ENCODE data around the gene COL5A1.
"Not testable (repeated sequence)": the region's sequence is repeated elsewhere in the genome, so short reads cannot be mapped to it uniquely, and the experiment has no call there.

COL5A1 gene

DNA sequence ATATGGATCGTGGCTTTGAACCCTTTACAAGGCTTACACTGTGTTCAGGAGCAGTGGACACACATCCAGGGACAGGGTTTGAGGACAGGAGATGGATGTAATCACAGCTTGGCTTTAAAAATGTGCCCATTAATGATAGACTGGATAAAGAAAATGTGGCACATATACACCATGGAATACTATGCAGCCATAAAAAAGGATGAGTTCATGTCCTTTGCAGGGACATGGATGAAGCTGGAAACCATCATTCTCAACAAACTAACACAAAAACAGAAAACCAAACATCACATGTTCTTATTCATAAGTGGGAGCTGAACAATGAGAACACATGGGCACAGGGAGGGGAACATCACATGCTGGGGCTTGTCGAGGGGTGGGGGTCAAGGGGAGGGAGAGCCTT, 215.8 kb downstream of the COL5A1 start:
- WGBS, 2 experiments (ENCODE audit: insufficient coverage in 2 of 2), result 90 to 100% methylated on average over 1 to 2 of the region's 2 CpGs
- not testable (repeated sequence) for H3K4me1 ChIP-seq (ENCODE audit: control insufficient read depth, insufficient read depth, low read length, poor library complexity, severe bottlenecking); H3K4me3 ChIP-seq (ENCODE audit: extremely low read depth, insufficient read depth, low read length, poor library complexity, severe bottlenecking); H3K36me3 ChIP-seq (ENCODE audit: control insufficient read depth, insufficient read depth, low read length); H3K9me3 ChIP-seq (ENCODE audit: control insufficient read depth, low read length); H3K27ac ChIP-seq (ENCODE audit: low read depth, low read length, severe bottlenecking)

DNA sequence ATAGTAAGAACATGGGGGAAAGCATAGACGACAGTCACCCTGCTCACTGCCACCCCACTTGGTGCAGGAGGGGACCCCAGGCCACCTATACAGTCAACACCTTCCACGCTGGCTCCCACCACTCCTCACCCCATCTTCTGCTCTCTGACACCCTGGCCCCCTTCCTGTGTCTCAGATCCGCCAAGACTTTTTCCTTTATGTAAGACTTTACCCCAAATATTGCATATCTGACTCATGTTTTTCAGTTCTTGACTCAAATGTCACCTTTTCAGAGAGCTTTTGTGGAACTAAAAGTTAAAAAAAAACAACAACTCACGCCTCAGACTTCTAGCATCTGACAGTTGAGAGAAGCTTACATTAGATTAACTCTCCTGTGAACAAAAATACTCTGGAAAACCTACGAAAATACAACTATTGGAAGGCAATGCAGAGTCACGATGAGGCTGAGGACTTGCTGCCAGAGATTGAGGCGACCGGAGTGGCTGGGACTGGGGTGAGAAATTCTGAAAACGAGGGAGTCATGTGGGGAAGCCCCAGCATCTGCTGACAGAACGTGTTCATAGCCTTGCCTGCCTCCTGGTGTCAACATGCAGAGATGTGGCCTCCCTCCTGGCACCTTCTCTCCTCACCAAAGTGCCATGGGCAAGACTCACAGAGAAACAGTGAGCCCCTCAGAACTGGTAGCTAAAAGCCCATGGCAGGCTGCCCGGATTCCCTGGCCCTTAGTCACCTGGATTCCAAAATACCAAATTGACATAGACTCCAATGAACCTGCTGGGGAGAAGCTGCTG, 216.6 kb downstream of the COL5A1 start:
- H3K4me1 ChIP-seq (ENCODE audit: control insufficient read depth, insufficient read depth, low read length, poor library complexity, severe bottlenecking), result no peaks in the 10 kb centered on the region
- H3K4me3 ChIP-seq (ENCODE audit: extremely low read depth, insufficient read depth, low read length, poor library complexity, severe bottlenecking), result no peak overlapping the region
- H3K9me3 ChIP-seq (ENCODE audit: control insufficient read depth, low read length), result no peaks in the 10 kb centered on the region
- no peak overlapping the region for H3K27ac ChIP-seq (ENCODE audit: low read depth, low read length, severe bottlenecking)
- 75 to 86% methylated on average over 10 of the region's 11 CpGs for WGBS, 2 experiments (ENCODE audit: insufficient coverage in 2 of 2)
- H3K36me3 ChIP-seq (ENCODE audit: control insufficient read depth, insufficient read depth, low read length), result no peaks in the 10 kb centered on the region

- H3K27ac ChIP-seq (ENCODE audit: low read depth, low read length, severe bottlenecking), result no peak overlapping the region
- no peaks in the 10 kb centered on the region for H3K36me3 ChIP-seq (ENCODE audit: control insufficient read depth, insufficient read depth, low read length)
- WGBS, 2 experiments (ENCODE audit: insufficient coverage in 2 of 2), result 90 to 95% methylated on average over 11 to 13 of the region's 13 CpGs
- H3K4me3 ChIP-seq (ENCODE audit: extremely low read depth, insufficient read depth, low read length, poor library complexity, severe bottlenecking), result no peak overlapping the region
- no peaks in the 10 kb centered on the region for H3K9me3 ChIP-seq (ENCODE audit: control insufficient read depth, low read length)
- H3K4me1 ChIP-seq (ENCODE audit: control insufficient read depth, insufficient read depth, low read length, poor library complexity, severe bottlenecking), result no peaks in the 10 kb centered on the region
These were observed 218.9 kb downstream of the COL5A1 start for GRCh38 chr9:134860510-134860909.

- Histone ChIP-seq H3K4me3 (ENCODE audit: extremely low read depth, insufficient read depth, low read length, poor library complexity, severe bottlenecking) (no peak overlapping the region), H3K27ac (ENCODE audit: low read depth, low read length, severe bottlenecking) (no peak overlapping the region), H3K4me1 (ENCODE audit: control insufficient read depth, insufficient read depth, low read length, poor library complexity, severe bottlenecking) (no peaks in the 10 kb centered on the region), H3K36me3 (ENCODE audit: control insufficient read depth, insufficient read depth, low read length) (no peaks in the 10 kb centered on the region), H3K9me3 (ENCODE audit: control insufficient read depth, low read length) (no peaks in the 10 kb centered on the region)
- WGBS, 2 experiments (ENCODE audit: insufficient coverage in 2 of 2), result 91 to 97% methylated on average over 5 to 11 of the region's 17 CpGs
These were observed 220.2 kb downstream of the COL5A1 start for GRCh38 chr9:134861595-134862334.

DNA sequence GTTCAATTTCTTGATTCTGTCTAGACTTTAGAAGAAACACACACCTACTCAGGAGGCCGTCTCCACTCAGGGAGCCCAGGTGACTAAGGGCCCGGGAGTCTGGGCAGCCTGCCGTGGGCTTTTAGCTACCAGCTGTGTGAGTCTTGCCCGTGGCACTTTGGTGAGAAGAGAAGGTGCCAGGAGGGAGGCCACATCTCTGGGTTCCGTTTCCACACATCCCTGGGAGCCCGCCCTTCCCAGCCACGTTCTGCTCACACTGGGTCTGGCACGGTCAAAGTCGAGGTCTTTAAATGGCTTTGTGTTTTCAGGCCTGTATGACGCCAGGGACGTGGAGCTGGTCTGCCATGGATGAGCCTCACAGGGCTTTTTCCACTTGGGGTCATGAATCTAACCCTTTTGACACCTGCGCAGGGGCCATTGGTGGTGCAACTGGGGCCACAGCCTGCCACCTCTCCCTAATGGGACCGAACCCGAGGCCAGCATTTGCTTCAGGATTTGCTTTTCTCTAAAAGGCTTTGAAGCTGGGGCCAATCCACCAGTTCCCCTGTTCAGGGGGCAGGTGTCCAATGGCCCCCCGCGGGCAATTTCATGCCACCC, 221.8 kb downstream of the COL5A1 start:
- WGBS, 2 experiments (ENCODE audit: insufficient coverage in 2 of 2), result 90 to 94% methylated on average over 13 to 16 of the region's 16 CpGs
- Histone ChIP-seq H3K9me3 (ENCODE audit: control insufficient read depth, low read length) (no peaks in the 10 kb centered on the region), H3K36me3 (ENCODE audit: control insufficient read depth, insufficient read depth, low read length) (no peaks in the 10 kb centered on the region), H3K4me1 (ENCODE audit: control insufficient read depth, insufficient read depth, low read length, poor library complexity, severe bottlenecking) (no peaks in the 10 kb centered on the region), H3K27ac (ENCODE audit: low read depth, low read length, severe bottlenecking) (no peak overlapping the region), H3K4me3 (ENCODE audit: extremely low read depth, insufficient read depth, low read length, poor library complexity, severe bottlenecking) (no peak overlapping the region)

DNA sequence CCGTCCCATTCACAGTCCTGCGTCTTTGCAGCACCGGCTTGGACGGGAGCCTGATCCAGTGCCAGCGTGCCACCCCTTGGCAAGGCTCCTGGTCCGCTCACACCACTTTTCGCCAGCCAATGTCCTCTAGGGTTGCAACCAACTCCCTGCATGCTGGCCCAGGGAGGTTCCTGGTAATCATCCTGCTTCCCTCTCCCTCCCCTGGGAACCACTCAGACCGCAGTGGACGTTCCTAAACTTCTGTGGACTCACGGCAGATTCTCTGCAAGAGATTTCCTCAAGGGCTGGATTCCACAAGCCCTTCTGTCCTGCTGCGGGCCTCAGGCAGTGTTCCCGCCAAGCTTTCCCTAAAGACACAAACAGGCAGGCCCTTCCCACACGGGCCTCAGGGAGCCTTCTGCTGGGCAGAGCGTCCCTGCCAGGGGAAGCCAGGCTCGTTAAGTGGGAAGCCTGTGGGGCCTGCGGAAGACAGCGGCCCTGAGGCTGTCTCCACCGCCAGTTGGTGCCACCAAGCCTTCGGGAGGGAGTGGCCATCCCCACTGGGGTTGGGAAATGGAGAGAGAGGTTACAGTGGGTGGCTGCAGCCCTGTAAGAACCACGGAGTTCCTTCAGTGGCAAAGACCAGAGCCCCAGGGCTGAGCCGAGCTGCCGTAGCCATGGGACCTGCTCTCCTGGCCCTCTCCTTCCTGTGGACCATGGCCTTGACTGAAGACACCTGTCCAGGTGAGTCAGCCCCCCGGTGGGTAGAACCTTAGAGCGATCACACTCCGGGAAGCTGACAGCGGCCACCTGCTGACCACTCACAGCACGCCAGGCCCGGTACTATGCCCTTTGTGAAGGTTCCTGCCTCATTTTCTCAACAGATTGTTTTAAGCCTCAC, 222.6 kb downstream of the COL5A1 start:
- H3K36me3 ChIP-seq (ENCODE audit: control insufficient read depth, insufficient read depth, low read length), result no peaks in the 10 kb centered on the region
- H3K9me3 ChIP-seq (ENCODE audit: control insufficient read depth, low read length), result no peaks in the 10 kb centered on the region
- 89 to 91% methylated on average over 24 to 28 of the region's 28 CpGs for WGBS, 2 experiments (ENCODE audit: insufficient coverage in 2 of 2)
- no peaks in the 10 kb centered on the region for H3K4me1 ChIP-seq (ENCODE audit: control insufficient read depth, insufficient read depth, low read length, poor library complexity, severe bottlenecking)
- no peak overlapping the region for H3K27ac ChIP-seq (ENCODE audit: low read depth, low read length, severe bottlenecking)
- H3K4me3 ChIP-seq (ENCODE audit: extremely low read depth, insufficient read depth, low read length, poor library complexity, severe bottlenecking), result no peak overlapping the region

DNA sequence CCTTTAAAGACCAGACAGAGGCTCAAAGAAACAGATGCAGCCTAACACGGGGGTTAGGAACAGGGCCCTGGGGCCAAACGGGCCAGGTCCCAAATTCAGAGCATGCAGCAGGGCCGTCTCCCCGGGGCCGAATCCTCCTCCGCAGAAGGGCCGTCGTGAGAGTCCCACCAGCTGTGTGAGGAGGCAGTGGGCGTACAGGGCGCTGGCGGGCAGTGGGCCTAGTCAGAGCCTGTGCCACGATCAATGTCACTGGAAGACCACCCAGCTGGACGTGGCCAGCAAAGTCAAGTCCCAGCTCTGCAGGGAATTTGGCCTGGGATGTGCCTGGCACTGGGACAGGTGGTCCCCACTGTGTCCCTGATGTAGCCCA, 223.2 kb downstream of the COL5A1 start:
- no peaks in the 10 kb centered on the region for H3K9me3 ChIP-seq (ENCODE audit: control insufficient read depth, low read length)
- WGBS, 2 experiments (ENCODE audit: insufficient coverage in 2 of 2), result 92 to 96% methylated on average over 12 to 13 of the region's 13 CpGs
- H3K36me3 ChIP-seq (ENCODE audit: control insufficient read depth, insufficient read depth, low read length), result no peaks in the 10 kb centered on the region
- no peak overlapping the region for H3K4me3 ChIP-seq (ENCODE audit: extremely low read depth, insufficient read depth, low read length, poor library complexity, severe bottlenecking)
- no peaks in the 10 kb centered on the region for H3K4me1 ChIP-seq (ENCODE audit: control insufficient read depth, insufficient read depth, low read length, poor library complexity, severe bottlenecking)
- H3K27ac ChIP-seq (ENCODE audit: low read depth, low read length, severe bottlenecking), result no peak overlapping the region

GRCh38 chr9:134867917-134868750, 226.5 kb downstream of the COL5A1 start:
- no peak overlapping the region for H3K27ac ChIP-seq (ENCODE audit: low read depth, low read length, severe bottlenecking)
- H3K36me3 ChIP-seq (ENCODE audit: control insufficient read depth, insufficient read depth, low read length), result no peaks in the 10 kb centered on the region
- WGBS, 2 experiments (ENCODE audit: insufficient coverage in 2 of 2), result 94 to 96% methylated on average over 19 to 22 of the region's 22 CpGs
- no peaks in the 10 kb centered on the region for H3K9me3 ChIP-seq (ENCODE audit: control insufficient read depth, low read length)
- H3K4me1 ChIP-seq (ENCODE audit: control insufficient read depth, insufficient read depth, low read length, poor library complexity, severe bottlenecking), result no peaks in the 10 kb centered on the region
- H3K4me3 ChIP-seq (ENCODE audit: extremely low read depth, insufficient read depth, low read length, poor library complexity, severe bottlenecking), result no peak overlapping the region

GRCh38 chr9:134868751-134869553, 227.3 kb downstream of the COL5A1 start:
- Histone ChIP-seq H3K4me1 (ENCODE audit: control insufficient read depth, insufficient read depth, low read length, poor library complexity, severe bottlenecking) (no peaks in the 10 kb centered on the region), H3K36me3 (ENCODE audit: control insufficient read depth, insufficient read depth, low read length) (no peaks in the 10 kb centered on the region), H3K4me3 (ENCODE audit: extremely low read depth, insufficient read depth, low read length, poor library complexity, severe bottlenecking) (no peak overlapping the region), H3K27ac (ENCODE audit: low read depth, low read length, severe bottlenecking) (no peak overlapping the region), H3K9me3 (ENCODE audit: control insufficient read depth, low read length) (no peaks in the 10 kb centered on the region)
- 90 to 93% methylated on average over 23 to 24 of the region's 25 CpGs for WGBS, 2 experiments (ENCODE audit: insufficient coverage in 2 of 2)
